IgD-negative memory B cell (primary cell): ENCODE measurements around the gene SLC6A11. TPM values are rescaled to one million over a fixed set of nuclear protein-coding genes. Genes with fewer than 3 reads are reported as not detected.

ENCODE experiments used
- H3K27ac Mint-ChIP-seq, 3 donors: one replicate each; pipeline ENCODE4 v1.8.0; 2020 to 2022; ENCODE audit warnings: mild to moderate bottlenecking in 3 of 3, mixed read lengths in 3 of 3, moderate library complexity in 1 of 3
- H3K27me3 Mint-ChIP-seq: one replicate; pipeline ENCODE4 v1.8.0; 2021; ENCODE audit warnings: mixed read lengths
- H3K36me3 Mint-ChIP-seq: one replicate; pipeline ENCODE4 v1.8.0; 2020; ENCODE audit warnings: mild to moderate bottlenecking, mixed read lengths
- H3K4me1 Mint-ChIP-seq, 3 donors: one replicate each; pipeline ENCODE4 v1.8.0; 2020 to 2022; ENCODE audit warnings: mixed read lengths in 3 of 3, mild to moderate bottlenecking in 1 of 3
- H3K4me3 Mint-ChIP-seq, 4 donors: one replicate each; pipeline ENCODE4 v1.8.0; 2020 to 2022; ENCODE audit warnings: mild to moderate bottlenecking in 4 of 4, mixed read lengths in 4 of 4, moderate library complexity in 3 of 4
- H3K9me3 Mint-ChIP-seq, 3 donors: one replicate each; pipeline ENCODE4 v1.8.0; 2020 to 2021; ENCODE audit warnings: mixed read lengths in 3 of 3, mild to moderate bottlenecking in 1 of 3
- polyA plus RNA-seq: library from polyadenylated mRNA; unstranded; fragments of 300-500 nt; fragmentation: Illumina TruSeq; gene quantifications from one replicate; pipeline ENCODE4 v1.2.3, GENCODE V29; 2021

Gene SLC6A11
- not detected for polyA plus RNA-seq

DNA sequence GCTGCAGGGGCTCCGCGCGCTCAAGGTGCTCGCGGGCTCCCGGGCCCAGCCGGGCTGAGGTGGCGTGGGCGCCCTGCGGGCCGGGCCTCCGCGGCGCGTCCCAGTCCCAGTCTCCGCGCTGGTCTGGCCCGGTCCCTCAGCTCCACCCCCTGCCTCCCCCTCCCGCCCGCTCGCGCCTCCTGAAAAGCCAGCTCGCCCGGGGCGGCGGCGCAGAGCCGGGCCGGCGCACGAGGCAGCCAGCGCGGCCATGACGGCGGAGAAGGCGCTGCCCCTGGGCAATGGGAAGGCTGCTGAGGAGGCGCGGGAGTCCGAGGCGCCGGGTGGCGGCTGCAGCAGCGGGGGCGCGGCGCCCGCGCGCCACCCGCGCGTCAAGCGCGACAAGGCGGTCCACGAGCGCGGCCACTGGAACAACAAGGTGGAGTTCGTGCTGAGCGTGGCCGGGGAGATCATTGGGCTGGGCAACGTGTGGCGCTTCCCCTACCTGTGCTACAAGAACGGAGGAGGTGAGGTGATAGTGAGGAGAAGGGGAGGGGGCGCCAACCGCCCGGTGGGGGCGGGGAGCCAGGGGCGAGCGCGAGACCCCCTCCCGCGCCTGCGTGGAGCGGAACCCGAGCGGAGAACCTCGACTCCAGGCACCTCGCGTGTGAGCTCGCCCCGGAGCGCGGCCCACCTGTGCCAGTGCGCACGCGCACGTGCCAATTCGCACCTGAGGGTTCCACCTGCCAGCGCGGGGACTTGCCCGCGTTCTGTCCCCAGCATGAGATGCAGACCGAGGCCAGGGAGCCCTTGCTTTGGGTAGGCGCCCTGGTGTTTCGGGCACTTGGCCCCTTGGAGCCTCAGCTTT, at the start of gene SLC6A11:
Gene SLC6A11 (plus strand): TSS at position 210 of the 844 bp plus-strand sequence. CDS start 38 bp downstream, at position 248.
- Mint-ChIP-seq H3K27ac (no peak within 1 kb of the TSS), H3K36me3 (peaks cover 2% of the 10 kb centered on the region), H3K9me3 (no peaks in the 10 kb centered on the region), H3K4me3 (peak within 1 kb of the TSS in 1 of 4 donors; percentile 60), H3K4me1 (peaks cover 0 to 3% (median 2%) of the 10 kb centered on the region in 3 donors), H3K27me3 (peaks cover 19% of the 10 kb centered on the region)

DNA sequence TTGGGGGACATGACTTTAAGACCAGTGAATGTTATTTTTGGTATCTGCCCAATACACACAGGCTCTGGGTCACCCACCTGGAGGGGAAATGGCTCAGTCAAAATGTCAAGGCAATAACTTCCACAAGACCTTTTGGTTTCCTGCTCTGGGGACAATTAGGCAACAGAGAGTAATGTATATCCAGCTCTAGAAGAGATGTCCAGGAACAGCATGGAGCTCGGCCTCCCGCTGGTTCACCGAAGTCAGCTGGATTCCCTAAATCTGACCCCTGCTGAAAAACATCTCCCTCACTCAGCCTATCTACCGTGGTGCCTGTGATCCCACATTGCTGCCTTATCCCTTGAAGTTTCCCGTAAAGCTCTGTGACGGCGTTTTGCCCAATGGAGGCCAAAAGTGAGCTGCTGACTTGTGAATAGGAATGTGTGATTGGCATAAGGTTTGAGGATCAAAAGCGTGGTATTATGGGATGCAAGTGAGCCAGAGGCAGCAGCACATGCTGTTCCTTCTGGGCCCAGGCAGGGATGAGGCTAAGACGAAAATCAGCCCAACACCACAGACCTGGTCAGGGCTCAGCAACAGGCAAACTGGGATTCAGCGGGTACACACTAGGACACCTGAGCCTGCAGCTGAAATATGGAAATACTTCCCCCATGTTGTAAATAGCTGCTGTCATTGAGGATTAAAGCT, 47.2 kb upstream of the SLC6A11 start:
- peaks cover 20% of the 10 kb centered on the region for H3K27me3 Mint-ChIP-seq

GRCh38 chr3:10770547-10770946, 45.5 kb upstream of the SLC6A11 start:
- Mint-ChIP-seq H3K9me3 (peaks cover 0 to 9% (median 5%) of the 10 kb centered on the region in 3 donors), H3K4me3 (no peak overlapping the region), H3K27me3 (peaks cover 22% of the 10 kb centered on the region), H3K27ac (no peak overlapping the region), H3K36me3 (no peaks in the 10 kb centered on the region), H3K4me1 (no peaks in the 10 kb centered on the region)

More for the DNA sequence above, 47.2 kb upstream of the SLC6A11 start:
- Mint-ChIP-seq H3K36me3 (no peaks in the 10 kb centered on the region), H3K4me1 (no peaks in the 10 kb centered on the region), H3K9me3 (peaks cover 0 to 9% (median 5%) of the 10 kb centered on the region in 3 donors), H3K27ac (no peak overlapping the region), H3K4me3 (no peak overlapping the region)

DNA sequence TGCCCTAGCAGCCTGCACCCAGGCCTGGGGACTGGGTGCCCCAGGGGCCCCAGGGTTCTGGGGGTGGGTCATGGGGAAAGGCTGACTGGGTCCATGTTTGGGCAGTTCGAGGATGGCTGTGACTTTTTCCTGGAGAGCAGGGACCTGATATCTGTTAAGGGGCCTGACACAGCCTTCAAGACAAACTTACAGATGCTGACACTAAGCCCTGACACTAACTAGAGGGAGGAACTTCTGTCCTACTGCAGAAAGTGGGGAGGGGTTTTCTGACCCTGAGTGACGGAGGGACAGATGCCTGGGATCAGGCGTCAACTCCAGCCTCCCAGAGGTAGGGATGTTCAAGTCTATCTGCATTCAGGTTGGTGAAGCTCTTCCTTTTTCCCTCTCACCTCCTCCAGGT, 45.0 kb upstream of the SLC6A11 start:
- H3K27me3 Mint-ChIP-seq = peaks cover 20% of the 10 kb centered on the region
- no peak overlapping the region for H3K27ac Mint-ChIP-seq
- H3K4me1 Mint-ChIP-seq = no peaks in the 10 kb centered on the region
- no peaks in the 10 kb centered on the region for H3K36me3 Mint-ChIP-seq
- H3K4me3 Mint-ChIP-seq = no peak overlapping the region
- H3K9me3 Mint-ChIP-seq = peaks cover 0 to 9% (median 5%) of the 10 kb centered on the region in 3 donors

- H3K27me3 Mint-ChIP-seq = peaks cover 19% of the 10 kb centered on the region
- H3K27ac Mint-ChIP-seq = no peak overlapping the region
- H3K4me3 Mint-ChIP-seq = no peak overlapping the region
- H3K36me3 Mint-ChIP-seq = no peaks in the 10 kb centered on the region
- peaks cover 0 to 9% (median 5%) of the 10 kb centered on the region in 3 donors for H3K9me3 Mint-ChIP-seq
- no peaks in the 10 kb centered on the region for H3K4me1 Mint-ChIP-seq
Observed at GRCh38 chr3:10771486-10772270, 44.4 kb upstream of the SLC6A11 start.

DNA sequence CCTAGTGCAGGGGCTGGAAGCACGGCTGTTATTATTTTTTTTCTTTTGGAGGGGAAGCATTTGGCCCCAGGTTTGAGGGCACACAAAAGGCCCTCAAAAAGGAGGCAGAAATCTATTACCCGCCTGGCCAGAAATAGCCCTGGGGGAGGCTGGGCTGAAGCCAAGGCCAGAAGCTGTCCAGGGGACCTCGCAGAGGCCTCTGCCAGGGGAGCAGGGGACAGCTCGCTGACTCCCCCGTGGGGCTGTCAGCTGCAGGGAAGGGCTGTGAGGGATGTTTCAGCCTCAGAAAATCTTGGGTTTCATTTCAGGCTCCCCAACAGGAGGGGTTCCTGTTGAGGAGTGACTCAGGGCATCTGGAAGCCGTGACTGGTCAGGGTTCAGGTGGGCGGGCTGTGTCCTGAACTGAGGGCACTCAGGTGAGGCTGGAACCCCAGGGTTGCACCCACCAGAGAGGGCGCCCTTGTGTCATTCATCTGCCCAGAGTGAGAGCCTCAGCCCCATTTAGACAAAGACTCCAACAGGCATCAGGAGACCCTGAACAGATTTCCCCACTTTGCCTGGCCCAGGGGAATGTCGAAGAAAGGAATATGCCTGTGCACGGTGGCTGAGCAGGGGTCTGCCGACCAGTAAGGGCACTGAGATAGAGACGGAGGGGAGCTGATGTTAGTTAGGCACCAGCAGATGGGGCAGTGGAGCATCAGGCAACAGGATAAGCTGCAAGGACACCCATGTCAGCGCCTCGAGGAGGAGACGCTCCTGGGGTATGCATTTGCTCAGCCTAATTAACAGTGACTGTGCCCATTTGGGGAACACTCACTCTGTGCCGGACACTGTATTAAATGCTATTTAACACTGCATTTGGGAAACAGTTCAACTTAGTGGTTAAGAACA, 43.5 kb upstream of the SLC6A11 start:
- no peaks in the 10 kb centered on the region for H3K4me1 Mint-ChIP-seq
- H3K36me3 Mint-ChIP-seq = no peaks in the 10 kb centered on the region
- H3K27me3 Mint-ChIP-seq = peaks cover 19% of the 10 kb centered on the region
- no peak overlapping the region for H3K4me3 Mint-ChIP-seq
- H3K27ac Mint-ChIP-seq = no peak overlapping the region
- H3K9me3 Mint-ChIP-seq = peaks cover 0 to 9% (median 2%) of the 10 kb centered on the region in 3 donors

DNA sequence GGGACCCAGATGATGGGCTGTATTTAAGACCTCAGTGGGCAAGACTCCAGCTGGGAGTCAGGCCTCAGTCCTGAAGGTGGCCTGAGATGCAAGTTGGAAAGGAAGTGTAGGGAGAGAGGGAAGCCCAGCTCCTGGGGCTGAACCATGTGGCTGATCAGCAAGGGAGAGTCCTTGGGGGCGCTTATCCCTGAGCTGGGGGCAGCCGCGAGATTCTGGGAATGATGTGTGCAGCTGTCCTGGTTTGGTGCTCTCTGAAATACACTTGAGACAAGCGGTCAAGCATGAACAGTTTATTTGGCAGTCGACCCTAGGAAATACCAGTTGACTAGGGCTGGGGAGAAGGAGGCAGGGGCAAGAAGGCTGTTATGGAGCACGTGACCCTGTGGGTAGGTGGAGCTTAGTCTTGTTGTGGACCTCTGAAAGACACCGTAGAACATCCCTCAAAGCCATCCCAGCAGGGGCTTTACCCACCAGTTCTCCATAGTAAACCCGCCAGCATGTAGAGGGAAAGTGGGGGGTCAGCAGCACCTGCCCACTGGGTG, 41.8 kb upstream of the SLC6A11 start:
- H3K4me1 Mint-ChIP-seq = no peaks in the 10 kb centered on the region
- no peaks in the 10 kb centered on the region for H3K36me3 Mint-ChIP-seq
- H3K27ac Mint-ChIP-seq = no peak overlapping the region
- H3K27me3 Mint-ChIP-seq = peaks cover 19% of the 10 kb centered on the region
- H3K9me3 Mint-ChIP-seq = peaks cover 0 to 9% (median 2%) of the 10 kb centered on the region in 3 donors
- peak overlapping the region in 1 of 4 donors; percentile 53 for H3K4me3 Mint-ChIP-seq

DNA sequence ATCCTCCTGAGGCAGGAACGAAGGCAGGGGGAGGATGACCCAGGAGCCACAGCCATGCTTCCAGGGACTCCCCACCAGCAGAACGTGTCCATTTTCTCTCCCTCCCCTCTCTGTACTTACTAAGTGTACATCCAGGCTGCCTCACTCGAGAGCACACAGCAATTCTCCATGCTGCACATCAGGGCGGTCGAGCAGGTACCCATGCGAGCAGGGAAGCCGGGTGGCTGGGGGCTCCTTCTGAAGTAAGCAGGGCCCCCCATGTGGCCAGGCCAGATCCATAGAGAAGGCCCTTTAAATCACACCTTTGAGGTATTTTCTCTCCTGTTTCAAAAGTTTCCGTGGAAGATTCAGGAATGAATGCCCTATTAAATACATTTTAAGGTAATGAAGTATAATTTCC, 41.2 kb upstream of the SLC6A11 start:
- no peak overlapping the region for H3K27ac Mint-ChIP-seq
- no peaks in the 10 kb centered on the region for H3K36me3 Mint-ChIP-seq
- H3K9me3 Mint-ChIP-seq = peaks cover 2 to 6% (median 2%) of the 10 kb centered on the region in 3 donors
- H3K4me1 Mint-ChIP-seq = no peaks in the 10 kb centered on the region
- H3K4me3 Mint-ChIP-seq = no peak overlapping the region
- H3K27me3 Mint-ChIP-seq = peaks cover 19% of the 10 kb centered on the region

DNA sequence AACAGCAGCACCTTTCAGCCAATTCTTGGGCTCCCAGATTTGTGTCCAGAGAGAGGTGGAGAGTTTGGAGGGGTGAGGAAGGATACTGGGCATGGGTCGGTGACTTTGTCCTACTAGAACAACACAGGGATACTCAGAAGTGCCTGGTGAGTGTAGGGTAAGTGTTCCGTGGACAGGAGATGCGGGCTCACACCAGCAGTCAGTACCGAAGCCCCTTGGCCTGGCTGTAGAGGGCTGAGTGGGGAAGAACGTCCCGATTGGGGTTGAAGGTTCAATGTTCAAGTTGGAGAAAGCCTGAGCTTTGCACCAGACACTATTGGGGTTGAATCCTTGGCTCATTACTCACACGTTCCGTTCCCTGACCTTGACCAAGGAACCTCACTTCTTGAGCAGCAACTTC, 40.8 kb upstream of the SLC6A11 start:
- Mint-ChIP-seq H3K27ac (no peak overlapping the region), H3K4me1 (no peaks in the 10 kb centered on the region), H3K27me3 (peaks cover 22% of the 10 kb centered on the region), H3K9me3 (peaks cover 0 to 4% (median 4%) of the 10 kb centered on the region in 3 donors), H3K36me3 (no peaks in the 10 kb centered on the region), H3K4me3 (no peak overlapping the region)

DNA sequence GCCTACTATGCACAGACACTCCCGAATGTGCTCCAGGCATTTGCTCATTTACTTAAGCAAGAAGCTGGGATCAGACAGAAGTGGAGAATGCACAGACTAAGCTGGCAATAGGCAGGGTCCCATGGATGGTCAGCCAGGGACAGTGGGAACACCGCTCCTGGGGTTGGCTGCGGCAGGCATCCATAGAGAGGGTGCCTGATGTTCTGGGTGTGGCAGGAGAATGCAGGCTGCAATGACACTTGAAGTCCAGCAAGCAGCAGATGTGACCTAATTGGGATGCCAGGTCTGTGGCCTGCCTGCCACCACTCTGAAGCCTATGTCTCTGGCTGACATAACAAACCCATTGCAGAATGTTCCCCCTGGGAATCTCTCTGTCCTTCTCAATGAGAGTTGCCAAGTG, 40.2 kb upstream of the SLC6A11 start:
- peaks cover 0 to 4% (median 4%) of the 10 kb centered on the region in 3 donors for H3K9me3 Mint-ChIP-seq
- H3K36me3 Mint-ChIP-seq = no peaks in the 10 kb centered on the region
- H3K4me1 Mint-ChIP-seq = no peaks in the 10 kb centered on the region
- no peak overlapping the region for H3K27ac Mint-ChIP-seq
- no peak overlapping the region for H3K4me3 Mint-ChIP-seq
- H3K27me3 Mint-ChIP-seq = peaks cover 28% of the 10 kb centered on the region

DNA sequence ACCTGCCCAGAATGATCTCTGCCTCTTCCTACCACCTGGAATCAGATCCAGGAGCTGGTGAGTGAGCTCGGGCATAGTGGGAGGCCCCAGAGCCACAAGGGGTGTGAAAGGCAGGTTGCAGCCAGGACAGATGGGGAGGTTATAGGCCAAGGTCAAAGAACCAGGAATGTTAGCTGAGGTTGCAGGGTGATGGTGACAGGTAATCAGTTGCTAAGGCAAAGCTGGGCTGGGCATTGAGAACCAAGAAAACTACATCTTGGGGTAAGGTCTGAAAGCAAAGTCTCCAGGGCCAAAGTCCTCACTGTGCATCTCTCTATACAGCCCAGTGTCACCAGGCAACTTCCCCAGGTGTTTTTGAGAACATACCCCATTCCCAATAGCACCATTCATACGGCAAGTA, 38.4 kb upstream of the SLC6A11 start:
- Mint-ChIP-seq H3K36me3 (no peaks in the 10 kb centered on the region), H3K4me1 (no peaks in the 10 kb centered on the region), H3K4me3 (no peak overlapping the region), H3K9me3 (peaks cover 0 to 4% (median 4%) of the 10 kb centered on the region in 3 donors), H3K27me3 (peaks cover 23% of the 10 kb centered on the region), H3K27ac (no peak overlapping the region)

GRCh38 chr3:10778492-10779292, 37.3 kb upstream of the SLC6A11 start:
- peak overlapping the region in 1 of 3 donors; percentile 48 for H3K27ac Mint-ChIP-seq
- peaks cover 0 to 4% (median 0%) of the 10 kb centered on the region in 3 donors for H3K9me3 Mint-ChIP-seq
- no peaks in the 10 kb centered on the region for H3K36me3 Mint-ChIP-seq
- no peak overlapping the region for H3K4me3 Mint-ChIP-seq
- H3K4me1 Mint-ChIP-seq = no peaks in the 10 kb centered on the region
- peaks cover 18% of the 10 kb centered on the region for H3K27me3 Mint-ChIP-seq

- peak overlapping the region in 1 of 3 donors; percentile 14 for H3K27ac Mint-ChIP-seq
- peaks cover 0 to 4% (median 0%) of the 10 kb centered on the region in 3 donors for H3K9me3 Mint-ChIP-seq
- H3K4me1 Mint-ChIP-seq = no peaks in the 10 kb centered on the region
- H3K4me3 Mint-ChIP-seq = no peak overlapping the region
- H3K27me3 Mint-ChIP-seq = peaks cover 20% of the 10 kb centered on the region
- H3K36me3 Mint-ChIP-seq = no peaks in the 10 kb centered on the region
Observed at GRCh38 chr3:10779293-10779805, 36.7 kb upstream of the SLC6A11 start.
